GDM1 (cell line): ENCODE measurements around the gene ESCO1.

ENCODE experiments used
- DNase-seq: peaks from one replicate; lab custom pipeline; 2025; lab: John Stamatoyannopoulos, UW

ESCO1 gene

DNA sequence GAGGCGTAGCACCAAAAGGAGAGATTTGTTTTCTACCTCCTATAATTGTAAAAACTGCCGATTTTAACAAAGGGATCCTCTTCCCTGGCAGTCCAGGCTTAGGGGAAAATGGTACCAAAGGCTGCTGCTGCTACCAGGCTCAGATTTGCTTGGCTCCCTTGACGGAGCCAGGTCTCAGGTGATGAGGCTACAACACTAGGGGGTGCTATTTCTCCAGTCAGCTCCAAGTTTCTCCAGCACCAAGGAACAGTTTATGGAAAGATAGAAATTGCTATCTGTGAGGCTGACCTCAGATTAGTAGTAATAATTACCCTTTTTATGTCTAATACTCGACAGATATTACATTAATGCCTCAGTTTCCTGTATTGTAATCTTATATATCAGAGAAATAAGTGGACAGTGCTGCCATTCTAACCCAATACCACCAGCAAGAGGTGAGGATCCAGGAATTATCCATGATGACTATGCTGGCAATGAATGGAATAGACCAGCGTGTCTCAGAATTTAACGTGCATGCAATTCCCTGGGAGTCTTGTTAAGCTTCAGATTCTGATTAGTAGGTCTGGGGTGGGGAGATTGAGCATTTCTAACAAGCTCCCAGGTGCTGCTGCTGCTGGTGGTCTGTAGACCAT is 111.3 kb downstream of the ESCO1 start:
- DNase-seq: peak; percentile 44

DNA sequence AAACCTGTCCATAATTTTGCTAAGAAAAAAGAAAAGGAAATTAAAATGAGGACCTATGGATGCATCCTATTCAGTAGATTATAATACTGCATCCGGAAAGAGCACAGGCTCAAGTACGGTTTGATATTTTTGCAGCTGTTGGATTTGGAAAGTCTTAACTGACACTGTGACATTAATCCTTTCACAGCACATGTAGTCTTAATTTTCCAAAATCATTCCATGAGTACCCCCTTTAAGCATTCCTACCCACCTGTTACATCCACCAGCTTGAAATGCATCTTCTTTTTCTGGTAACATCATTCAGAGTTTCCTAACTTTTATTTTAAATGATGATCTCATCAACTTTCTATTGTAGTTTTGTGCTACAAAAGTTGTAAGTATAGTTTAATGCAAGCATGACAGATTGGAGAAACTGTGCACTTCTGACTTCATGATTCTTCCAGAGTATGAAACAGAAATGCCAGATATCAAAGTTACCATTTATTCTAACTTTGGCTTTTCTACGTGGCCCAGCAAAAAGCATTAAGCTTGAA is 113.5 kb downstream of the ESCO1 start:
- DNase-seq: no peak

DNA sequence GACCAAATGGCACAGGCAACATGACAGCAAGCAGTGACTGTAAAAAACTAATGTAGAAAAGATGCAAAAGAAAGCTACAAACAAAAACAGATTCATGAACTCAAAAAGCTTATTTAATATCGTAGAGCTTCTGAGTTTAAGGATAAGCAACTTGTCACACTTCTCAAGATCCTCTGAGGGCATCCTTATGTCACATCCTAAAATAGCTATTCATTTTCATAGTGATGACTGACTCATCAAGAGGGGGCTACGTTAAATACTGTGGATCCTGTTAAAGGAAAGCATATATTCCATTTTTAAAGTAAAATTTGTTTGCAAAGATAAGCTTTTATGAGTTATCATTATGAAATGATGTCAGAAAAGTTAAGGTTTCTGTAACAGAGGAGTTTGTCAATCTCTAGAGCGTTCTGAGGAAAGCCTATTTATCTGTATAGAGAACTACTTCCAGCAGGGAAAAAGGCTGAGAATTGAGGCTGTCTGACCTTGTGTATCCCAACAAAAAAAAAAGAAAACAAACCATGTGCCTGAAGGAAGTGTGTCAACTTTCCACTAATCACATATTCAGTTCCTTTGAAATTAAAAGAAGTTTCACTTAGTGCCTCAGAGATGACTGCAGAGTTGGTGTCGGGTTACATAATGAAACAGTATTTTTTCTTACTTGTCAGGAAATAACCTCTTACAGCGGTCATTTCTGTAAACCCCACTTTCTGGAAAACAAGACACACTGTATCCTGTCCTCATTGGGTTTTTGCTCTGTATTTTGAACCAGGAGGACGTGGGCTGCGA is 115.5 kb downstream of the ESCO1 start:
- DNase-seq: no peak

DNA sequence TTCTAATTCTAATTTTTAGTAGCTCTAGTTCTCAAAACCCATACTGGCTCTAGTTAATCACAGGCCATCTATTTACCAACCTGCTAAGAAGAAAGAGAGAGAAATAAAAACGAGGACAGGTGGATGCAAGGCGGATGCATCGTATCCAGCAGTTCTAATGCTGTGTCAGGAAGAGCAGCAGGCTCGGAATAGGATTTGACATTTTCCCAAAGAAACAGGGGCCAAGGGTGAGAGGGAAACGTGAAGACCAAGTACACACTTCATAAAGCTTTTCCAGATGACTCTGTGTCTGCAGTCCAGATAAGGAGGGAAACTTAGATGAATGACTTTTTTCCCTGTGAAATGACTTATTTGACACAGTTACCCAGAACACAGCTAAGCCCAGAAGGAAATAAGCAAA is 117.5 kb downstream of the ESCO1 start:
- DNase-seq: no peak

DNA sequence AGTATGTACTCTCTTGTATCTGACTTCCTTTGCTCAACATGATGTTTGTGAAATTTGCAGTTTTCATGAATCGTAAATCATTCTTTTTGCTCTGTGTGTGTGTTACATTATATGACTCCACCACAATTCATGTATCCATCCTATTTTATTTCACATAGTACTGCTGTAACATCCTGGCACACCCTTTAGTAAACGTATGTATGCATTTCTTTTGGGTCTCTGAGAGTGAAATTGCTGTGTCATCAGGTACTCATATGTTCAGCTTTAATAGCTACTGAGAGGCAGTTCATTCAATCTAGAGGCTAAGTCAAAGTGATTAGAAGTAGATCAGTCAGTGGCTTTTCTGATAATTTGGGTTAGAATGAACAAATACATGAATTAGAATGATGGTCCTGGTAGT is 118.8 kb downstream of the ESCO1 start:
- no peak for DNase-seq

DNA sequence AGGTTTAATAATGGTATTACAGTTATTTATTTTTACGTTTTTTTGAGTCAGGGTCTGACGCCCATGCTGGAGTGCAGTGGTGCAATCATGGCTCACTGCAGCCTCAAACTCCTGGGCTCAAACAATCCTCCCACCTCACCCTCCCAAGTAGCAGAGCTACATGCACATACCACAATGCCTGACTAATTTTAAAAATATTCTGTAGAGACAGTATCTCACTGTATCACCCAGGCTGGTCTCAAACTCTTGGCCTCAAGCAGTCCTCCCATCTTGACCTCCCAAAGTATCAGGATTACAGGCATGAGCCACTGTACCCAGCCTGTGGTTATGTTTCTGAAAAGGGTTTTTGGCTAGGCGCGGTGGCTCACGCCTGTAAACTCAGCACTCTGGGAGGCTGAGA is 120.8 kb downstream of the ESCO1 start:
- DNase-seq: no peak
